Occipital lobe (tissue), 2 donors: ENCODE measurements around the gene ANKS1B. TPM values are rescaled to one million over a fixed set of nuclear protein-coding genes. Genes with fewer than 3 reads are reported as not detected.
A peak's percentile ranks its signal among the peaks of the same experiment; 100 is the strongest.
"Not testable (repeated sequence)": the region's sequence is repeated elsewhere in the genome, so short reads cannot be mapped to it uniquely, and the experiment has no call there.

Source experiments
- DNase-seq: peaks from one replicate; lab custom pipeline; 2025; lab: John Stamatoyannopoulos, UW
- total RNA-seq: library from RNA; depleted of rRNA; stranded (reverse); fragments of >200 nt; gene quantifications from one replicate; pipeline ENCODE4 v1.2.3, GENCODE V29; 2014

ANKS1B gene
- total RNA-seq, 1 donor from 2014 or later = 452 TPM

- no peak for DNase-seq
Measured at GRCh38 chr12:98970210-98970609, 1014.5 kb downstream of the ANKS1B start.

- DNase-seq = peak; percentile 56
Measured at GRCh38 chr12:98968896-98969295, 1015.8 kb downstream of the ANKS1B start.

DNA sequence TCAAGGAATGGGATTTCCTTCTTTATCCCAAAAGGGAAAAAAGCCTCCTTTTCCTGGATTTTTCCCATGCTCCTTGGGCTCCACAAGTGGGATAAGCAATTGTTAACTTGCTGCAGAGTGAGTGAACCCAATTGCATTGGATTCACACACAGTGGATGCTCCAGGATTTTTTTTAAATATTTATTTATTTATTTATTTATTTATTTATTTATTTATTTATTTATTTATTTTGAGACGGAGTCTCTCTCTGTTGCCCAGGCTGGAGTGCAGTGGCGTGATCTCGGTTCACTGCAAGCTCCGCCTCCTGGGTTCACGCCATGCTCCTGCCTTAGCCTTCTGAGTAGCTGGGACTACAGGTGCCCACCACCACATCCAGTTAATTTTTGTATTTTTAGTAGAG is 1027.6 kb downstream of the ANKS1B start:
- not testable (repeated sequence) for DNase-seq

- no peak for DNase-seq
Measured at GRCh38 chr12:98955284-98955683, 1029.5 kb downstream of the ANKS1B start.

DNA sequence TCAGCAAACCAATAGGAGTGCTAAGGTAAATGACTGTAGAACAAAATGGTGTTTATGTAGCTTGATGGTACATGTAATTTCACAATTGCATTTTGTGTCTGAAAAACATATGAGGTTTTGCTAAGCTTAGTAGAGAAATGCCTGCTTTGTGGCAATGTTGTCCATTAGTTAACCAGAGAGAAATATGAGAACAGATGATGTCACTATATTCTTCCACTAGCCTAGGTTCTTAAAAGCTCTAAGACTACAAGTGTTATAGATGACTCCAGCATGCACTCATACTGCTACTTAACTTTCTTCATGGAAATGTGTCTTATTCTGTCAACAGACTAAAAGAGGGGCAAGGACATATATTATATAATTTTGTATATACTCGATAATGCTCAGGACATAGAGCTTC is 1030.2 kb downstream of the ANKS1B start:
- no peak for DNase-seq

GRCh38 chr12:98951406-98951805 is 1033.3 kb downstream of the ANKS1B start:
- DNase-seq = no peak

- DNase-seq = no peak
Measured at GRCh38 chr12:98948343-98948949, 1036.3 kb downstream of the ANKS1B start.

GRCh38 chr12:98945864-98946263 is 1038.9 kb downstream of the ANKS1B start:
- no peak for DNase-seq

GRCh38 chr12:98939926-98940325 is 1044.8 kb downstream of the ANKS1B start:
- DNase-seq = no peak

GRCh38 chr12:98939350-98939749 is 1045.4 kb downstream of the ANKS1B start:
- DNase-seq = no peak

DNA sequence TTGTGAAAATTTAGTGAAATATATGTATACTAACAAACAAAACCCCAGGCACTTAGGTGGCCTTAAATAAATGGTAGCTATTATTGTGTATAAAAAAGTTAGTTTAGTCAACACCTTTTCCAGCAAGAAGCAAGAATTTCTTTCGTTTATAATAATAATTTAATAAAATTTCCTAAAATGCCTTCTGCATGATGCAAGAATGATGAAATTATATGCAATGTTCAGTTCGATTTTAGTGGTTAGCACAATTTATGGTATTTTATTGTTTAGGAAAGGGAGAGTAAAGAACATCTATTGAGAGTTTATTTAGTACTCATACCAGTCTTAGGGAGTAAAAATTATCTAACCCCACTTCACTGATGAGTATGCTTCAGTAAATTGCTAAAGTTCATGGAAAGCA is 1048.9 kb downstream of the ANKS1B start:
- DNase-seq = no peak

DNA sequence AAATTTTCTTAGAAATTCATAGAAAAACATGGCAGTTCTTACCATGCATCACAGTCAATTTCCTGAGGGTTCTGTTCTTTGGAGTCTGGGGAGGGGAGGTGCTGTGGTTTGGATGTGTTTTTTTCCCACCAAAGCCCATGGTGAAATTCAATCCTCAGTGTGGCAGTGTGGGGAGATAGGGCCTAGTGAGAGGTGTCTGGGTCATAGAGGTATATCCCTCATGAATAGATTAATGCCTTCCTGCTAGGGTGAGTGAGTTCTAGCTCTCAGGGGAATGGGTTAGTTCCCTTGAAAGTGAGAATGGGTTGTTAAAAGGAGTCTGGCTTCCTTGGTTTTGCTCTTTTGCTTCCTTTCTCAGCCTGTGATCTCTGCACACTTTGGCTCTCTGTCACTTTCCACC is 1061.9 kb downstream of the ANKS1B start:
- DNase-seq = no peak

- DNase-seq = no peak
Measured at GRCh38 chr12:98918176-98918863, 1066.4 kb downstream of the ANKS1B start.

DNA sequence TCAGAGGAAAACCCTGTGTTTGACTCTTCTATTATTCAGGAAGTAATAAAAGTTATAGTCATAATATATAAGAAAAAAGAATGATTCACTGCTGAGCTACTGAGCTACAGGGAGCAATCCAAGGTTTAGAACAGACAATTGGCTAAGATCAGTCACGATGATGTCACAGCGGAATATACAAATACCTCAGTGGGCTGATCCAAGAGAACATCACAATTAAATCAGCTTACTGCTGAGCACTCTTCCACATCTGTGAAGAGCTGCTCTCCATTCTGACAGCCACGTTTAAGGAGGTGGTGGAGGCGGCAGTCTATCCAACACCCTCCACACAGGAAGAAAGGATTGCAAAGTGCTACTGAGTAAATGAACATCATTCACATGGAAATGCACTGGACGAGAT is 1068.6 kb downstream of the ANKS1B start:
- DNase-seq = no peak

DNA sequence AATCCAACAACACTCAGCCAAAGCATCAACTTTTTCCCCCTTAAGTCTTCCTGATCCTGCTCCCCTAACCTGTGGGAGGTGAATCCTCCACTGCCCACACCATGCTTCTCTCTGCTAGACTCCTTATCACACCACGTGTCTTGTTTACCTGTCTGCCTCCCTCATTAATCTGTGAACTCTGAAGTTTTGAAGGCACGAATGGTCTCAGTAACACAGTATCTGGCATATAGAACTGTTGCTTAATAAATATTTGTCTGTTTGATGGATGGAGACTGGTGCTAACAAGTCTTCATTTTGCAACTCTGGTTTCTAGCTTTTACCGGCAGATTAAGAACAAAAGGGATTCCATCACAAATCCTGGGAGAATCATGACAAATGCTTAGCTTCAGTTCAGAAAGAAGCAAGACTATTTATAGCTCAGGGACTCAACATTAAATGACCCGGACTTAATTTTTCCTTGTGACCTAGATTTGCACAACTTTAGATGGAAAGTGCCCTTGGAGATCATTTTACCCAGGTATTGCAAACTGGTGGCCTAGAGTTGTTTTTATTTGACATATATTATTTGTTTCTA is 1072.2 kb downstream of the ANKS1B start:
- no peak for DNase-seq

DNA sequence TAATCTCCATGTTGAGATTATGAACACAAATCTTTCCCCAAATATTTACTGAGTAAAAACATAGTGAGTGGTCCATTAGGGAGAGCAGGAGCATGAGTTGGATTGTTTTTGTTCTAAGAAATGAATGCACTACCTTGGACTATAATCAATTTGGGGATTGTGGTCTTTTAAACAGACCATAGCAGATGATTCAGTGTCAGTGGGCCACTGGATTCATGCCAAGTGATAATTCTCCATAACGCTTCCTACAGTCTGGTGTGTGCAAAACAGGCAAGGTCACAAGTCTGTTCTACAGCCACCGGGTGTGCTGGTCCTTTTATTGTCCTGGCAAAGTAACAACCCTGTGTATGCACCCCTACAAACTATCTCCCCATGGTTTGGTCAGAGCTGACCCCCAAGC is 1073.3 kb downstream of the ANKS1B start:
- DNase-seq = no peak

GRCh38 chr12:98909746-98910145 is 1075.0 kb downstream of the ANKS1B start:
- DNase-seq = no peak

- DNase-seq = no peak
Measured at GRCh38 chr12:98908866-98909265, 1075.9 kb downstream of the ANKS1B start.

GRCh38 chr12:98903875-98904274 is 1080.9 kb downstream of the ANKS1B start:
- DNase-seq = no peak

- no peak for DNase-seq
Measured at GRCh38 chr12:98901189-98901588, 1083.5 kb downstream of the ANKS1B start.

DNA sequence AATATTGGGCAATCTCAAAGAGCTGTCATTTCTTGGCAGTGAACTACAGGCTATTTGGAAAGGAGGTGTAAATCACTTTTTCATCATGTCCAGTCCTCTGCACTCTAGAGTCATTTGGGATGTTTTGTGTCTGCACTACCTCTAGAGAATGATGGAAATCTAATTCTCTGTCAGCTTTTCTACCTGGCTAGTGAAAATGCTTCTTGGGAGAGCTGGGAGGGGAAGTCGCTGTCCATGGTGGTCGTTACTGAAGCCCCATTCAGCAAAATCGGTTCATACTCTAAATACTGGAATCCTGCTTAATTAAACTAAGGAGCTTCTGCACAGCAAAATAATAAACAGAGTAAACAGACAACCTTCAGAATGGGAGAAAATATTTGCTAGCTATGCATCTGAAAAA is 1087.8 kb downstream of the ANKS1B start:
- no peak for DNase-seq

DNA sequence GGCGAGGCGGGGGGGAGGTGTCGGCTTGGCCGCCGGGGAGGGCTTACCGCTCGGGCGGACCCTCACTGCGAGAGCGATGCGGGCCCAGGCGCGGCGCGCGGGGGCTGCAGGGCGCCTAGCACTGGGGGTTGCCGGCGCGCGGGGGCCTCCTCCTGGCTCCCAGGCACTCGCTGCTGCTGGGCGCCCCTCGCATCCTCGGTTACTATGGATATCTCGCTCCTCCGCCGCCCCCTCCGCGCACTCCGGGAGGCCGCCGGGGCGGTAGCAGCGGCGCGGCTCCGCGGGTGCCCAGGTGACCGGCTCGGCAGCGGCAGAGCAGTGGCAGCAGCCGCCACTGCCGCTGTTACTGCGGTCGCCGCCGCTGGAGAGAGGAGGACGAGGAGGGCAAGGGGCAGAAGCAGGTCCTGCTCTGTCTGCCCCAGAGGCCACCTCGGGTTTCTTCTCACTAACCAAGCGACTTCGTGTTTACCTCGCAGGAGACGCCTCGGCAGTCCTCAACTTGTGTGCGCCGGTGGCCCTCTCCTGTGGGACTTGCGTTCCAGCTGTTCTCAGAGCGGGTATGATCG is 1089.6 kb downstream of the ANKS1B start:
- DNase-seq = peak; percentile 60
